Sciatic nerve (tissue), 2 donors: Measurements from ENCODE around the gene RPL5. TPM values are rescaled to one million over a fixed set of nuclear protein-coding genes. Genes with fewer than 3 reads are reported as not detected.
"Not testable (repeated sequence)": the region's sequence is repeated elsewhere in the genome, so short reads cannot be mapped to it uniquely, and the experiment has no call there.

Experiments used
- ATAC-seq: fragments of 200-7000 bp; cut with Tn5 transposase; one replicate; pipeline ENCODE4 v1.9.1; 2020; ENCODE audit warnings: mild to moderate bottlenecking, moderate library complexity
- DNase-seq: peaks from one replicate; pipeline ENCODE4 v3.0.0-alpha.2; 2020; ENCODE audit warnings: low spot score
- intact Hi-C: fragments of 100-400 bp; cut with DNase I; formaldehyde crosslinking; loops from one replicate; pipeline ENCODE4 v1.14.2; 2022
- total RNA-seq: library from RNA; stranded (reverse); fragmentation: NEBNext Ultra II Directional; extraction: Animal tissue kit (Norgen Biotek cat#: 25700); gene quantifications from one replicate; pipeline ENCODE4 v1.2.1, GENCODE V29; 2021
- donor health status: DM: no; HTN: no; CAD: no.
- donor health status: DM: no; HTN: no; CAD: no.

The RPL5 gene
- 780 TPM for total RNA-seq

- ATAC-seq (peak; percentile 99), DNase-seq (peak; percentile 99)
- intact Hi-C loops, result no loop called here
These were observed at the start of gene RPL5 for GRCh38 chr1:92831762-92832536. RPL5 (plus strand) TSS chr1:92832040; CDS start chr1:92832115, 75 bp downstream.

DNA sequence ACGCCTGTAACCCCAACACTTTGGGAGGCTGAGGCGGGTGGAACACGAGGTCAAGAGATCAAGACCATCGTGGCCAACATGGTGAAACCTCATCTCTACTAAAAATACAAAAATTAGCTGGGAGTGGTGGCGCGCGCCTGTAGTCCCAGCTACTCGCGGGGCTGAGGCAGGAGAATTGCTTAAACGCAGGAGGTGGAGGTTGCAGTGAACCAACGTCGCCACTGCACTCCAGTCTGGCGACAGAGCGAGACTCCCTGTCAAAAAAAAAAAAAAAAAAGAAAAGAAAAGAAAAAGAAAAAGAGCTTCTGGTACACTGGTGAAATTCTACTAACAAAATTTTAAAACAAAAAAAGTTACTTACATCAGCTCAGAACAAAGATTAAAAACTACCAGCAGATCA is 48.3 kb upstream of the RPL5 start:
- ATAC-seq, DNase-seq, intact Hi-C loops: not testable (repeated sequence)

GRCh38 chr1:92784021-92784638 is 47.7 kb upstream of the RPL5 start:
- intact Hi-C loops, result no loop called here
- DNase-seq (peak; percentile 69), ATAC-seq (no peak)

DNA sequence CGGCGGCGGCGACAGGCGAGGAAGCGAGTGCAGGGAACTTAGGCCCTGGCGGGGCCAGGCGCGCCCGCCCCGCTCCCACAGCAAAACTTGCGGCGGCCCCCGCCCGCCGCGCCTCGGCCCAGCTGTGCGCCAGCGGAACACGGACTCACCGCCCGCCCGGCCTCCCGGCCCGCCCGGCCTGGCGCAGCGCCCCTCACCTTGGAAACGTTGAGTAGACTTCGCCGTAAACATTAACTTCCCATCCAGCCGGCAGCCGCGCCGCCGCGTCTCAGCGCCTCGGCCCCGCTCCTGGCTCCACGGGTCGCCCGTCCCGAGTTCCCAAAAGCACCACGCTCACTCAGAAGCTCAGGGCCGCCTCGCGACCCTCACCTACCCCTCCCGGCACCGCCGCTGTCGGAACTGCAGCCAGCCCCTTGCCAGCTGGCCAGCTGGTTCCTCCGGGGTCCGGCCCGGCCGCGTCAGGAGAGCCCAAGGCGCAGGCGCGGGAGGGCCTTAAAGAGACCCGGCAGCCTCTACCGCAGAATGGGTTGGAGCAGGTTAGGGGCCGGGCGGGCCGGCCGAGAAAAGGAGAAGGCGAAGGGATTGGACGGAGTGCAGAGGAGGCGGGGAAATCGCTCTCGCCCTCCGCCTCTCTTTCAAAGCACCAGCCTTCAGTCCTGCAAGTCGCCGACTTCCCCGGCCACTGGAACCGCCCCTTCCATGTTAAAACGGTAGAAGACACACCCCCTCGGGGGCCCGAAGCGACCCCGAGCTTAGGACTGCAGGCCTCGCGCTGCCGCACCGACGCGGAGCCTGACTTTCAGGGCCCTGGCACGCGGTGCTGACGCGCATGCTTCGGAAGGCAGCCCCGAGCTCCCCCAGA is 47.0 kb upstream of the RPL5 start, which contains the start of gene EVI5:
EVI5 (minus strand) TSS at position 470 of the 862 bp plus-strand sequence. CDS start 48,562 bp downstream, outside the sequence.
- DNase-seq, result peak; percentile 94
- intact Hi-C loops, result no loop called here
- ATAC-seq, result peak; percentile 99

GRCh38 chr1:92786111-92786901 is 45.5 kb upstream of the RPL5 start:
- no peak for ATAC-seq
- intact Hi-C loops, result no loop called here
- DNase-seq, result no peak

DNA sequence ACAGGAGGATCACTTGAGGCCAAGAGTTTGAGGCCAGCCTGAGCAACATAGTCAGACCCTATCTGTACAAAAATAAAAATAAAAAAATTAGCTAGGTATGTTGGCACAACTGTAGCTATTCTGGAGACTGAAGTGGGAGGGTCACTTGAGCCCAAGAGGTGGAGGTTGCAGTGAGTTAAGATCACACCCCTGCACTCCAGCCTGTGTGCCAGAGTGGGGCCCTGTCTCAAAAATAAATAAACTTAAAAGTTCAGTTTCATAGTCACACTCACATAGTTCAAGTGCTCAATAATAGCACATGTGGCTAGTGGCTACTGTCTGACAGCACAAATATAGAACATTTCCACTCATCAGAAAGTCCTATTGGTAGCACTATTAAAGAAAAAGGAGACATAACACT is 41.8 kb upstream of the RPL5 start:
- ATAC-seq (no peak), DNase-seq (no peak)
- intact Hi-C loops, result no loop called here

DNA sequence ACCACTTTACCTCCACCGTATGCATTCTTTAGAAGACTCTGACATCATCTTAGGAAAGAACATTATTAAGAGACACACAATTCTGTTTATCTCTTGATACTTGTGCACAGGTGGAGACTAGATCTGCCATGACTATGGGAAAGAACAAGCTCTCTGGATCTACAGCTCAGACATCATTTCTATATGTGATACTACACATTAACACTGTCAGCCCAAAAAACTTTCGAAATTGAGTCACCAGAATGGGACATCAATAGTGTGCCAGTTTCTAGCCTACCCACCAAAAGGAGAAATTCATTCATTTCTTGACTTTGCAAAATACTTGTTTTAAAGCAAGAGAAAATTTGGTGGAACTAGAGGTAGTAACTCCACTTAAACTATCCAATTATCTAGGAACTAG is 41.0 kb upstream of the RPL5 start:
- ATAC-seq (no peak), DNase-seq (no peak)
- intact Hi-C loops, result no loop called here

- DNase-seq (no peak), ATAC-seq (no peak)
- intact Hi-C loops, result no loop called here
These were observed 40.3 kb upstream of the RPL5 start for GRCh38 chr1:92791487-92792066.

DNA sequence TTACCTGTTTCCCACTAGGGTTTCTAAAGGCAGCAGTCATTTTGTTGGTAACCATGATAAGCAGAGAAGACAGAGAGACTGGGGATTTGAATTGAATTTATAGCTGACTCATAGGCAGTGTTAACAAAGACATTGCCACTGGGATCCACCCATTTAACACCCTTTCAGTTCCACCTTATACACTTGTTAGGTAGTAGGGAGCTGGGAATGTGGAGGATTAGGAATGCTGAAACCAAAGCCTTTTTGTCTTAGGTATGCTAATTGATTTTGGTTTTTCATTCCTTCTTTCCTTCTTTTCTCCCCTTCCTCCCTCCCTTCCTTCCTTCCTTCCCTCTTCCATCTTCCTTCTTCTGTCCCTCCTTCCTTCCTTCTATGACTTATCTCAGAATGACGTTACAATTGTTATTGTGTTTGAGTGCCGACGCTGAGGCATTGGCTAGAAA is 39.5 kb upstream of the RPL5 start:
- ATAC-seq, result no peak
- intact Hi-C loops, result no loop called here
- no peak for DNase-seq

- intact Hi-C loops, result no loop called here
- ATAC-seq (no peak), DNase-seq (no peak)
These were observed 36.7 kb upstream of the RPL5 start for GRCh38 chr1:92795166-92795565.

DNA sequence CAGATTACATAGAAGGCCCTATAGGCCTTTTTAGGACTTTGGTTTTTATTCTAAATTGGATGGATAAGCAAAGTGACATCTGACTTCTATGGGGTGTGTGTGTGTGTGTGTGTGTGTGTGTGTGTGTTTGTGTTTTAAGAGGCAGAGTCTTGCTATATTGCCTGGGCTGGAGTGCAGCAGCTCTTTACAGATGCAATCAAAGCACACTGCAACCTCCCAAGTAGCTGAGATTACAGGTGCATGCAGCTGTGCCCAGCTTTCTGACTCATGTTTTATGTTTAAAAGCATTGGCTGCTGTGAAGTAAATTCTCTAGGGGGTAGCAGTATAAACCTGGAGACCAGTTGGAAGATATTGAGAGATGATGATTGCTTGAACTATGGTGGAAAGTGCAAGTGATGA is 34.5 kb upstream of the RPL5 start:
- no peak for ATAC-seq
- intact Hi-C loops, result no loop called here
- DNase-seq, result no peak

GRCh38 chr1:92797961-92798360 is 33.9 kb upstream of the RPL5 start:
- intact Hi-C loops, result no loop called here
- DNase-seq, result no peak
- no peak for ATAC-seq

DNA sequence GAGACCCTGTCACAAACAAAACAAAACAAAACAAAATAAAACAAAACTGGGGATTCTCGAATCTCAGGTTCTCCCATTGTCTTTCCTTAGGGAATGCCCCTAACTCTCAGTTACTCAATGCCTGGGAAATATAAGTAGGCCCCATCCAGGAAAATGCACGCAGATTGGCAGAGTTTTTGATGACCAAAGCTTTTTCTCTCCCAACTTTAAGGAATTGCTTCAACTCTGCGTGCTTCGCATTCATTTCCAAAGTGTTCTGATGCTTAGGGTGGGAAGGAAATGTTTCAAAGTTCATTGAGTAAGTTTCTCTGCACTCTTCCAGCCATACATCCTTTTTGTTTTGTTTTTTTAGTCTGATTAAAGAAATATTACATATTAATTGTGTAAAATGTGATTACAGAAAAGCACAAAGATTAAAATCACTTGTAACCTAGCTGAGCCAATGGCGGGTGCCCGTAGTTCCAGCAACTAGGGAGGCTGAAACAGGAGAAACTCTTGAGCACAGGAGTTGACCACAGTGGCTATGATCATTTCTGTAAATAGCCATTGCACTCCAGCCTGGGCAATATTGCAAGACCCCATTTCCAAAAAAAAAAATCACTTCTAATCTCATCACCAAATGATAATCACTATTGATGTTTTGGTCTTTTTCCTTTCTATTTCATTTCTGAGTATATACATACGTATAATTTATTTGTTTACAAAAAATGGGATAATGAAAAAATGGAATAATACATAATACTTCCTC is 28.5 kb upstream of the RPL5 start:
- ATAC-seq (no peak), DNase-seq (no peak)
- intact Hi-C loops, result no loop called here

DNA sequence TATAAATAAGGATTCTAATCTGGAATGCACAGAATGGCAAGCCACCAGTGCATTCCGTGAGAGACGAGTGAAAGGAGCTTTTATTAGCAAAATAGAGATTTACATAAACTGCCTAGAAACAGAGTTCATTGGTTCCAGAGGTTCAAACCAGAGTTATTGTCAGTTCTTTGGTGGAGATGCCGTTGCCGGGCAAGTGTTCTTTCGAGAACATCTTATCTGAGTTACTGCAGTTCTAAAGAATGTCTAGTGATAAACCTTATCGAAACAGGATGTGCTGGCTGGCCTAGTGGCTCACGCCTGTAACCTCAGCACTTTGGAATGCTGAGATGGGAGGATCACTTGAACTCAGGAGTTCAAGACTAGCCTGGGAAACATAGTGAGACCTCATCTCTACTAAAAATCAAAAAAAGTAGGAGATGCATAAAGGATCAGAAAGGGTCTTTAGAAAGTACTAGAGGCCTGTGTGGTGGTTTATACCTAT is 27.1 kb upstream of the RPL5 start:
- intact Hi-C loops, result no loop called here
- ATAC-seq (peak; percentile 89), DNase-seq (peak; percentile 64)

- no peak for DNase-seq
- intact Hi-C loops, result no loop called here
- no peak for ATAC-seq
These were observed 26.6 kb upstream of the RPL5 start for GRCh38 chr1:92805216-92805615.

- ATAC-seq, result no peak
- intact Hi-C loops, result no loop called here
These were observed 23.5 kb upstream of the RPL5 start for GRCh38 chr1:92808381-92808780.

GRCh38 chr1:92816732-92817131 is 15.1 kb upstream of the RPL5 start:
- ATAC-seq (no peak), DNase-seq (no peak)
- intact Hi-C loops, result no loop called here

More at GRCh38 chr1:92808381-92808780, 23.5 kb upstream of the RPL5 start:
- no peak for DNase-seq
